ENCODE data around the gene CASP10.

Gene CASP10

DNA sequence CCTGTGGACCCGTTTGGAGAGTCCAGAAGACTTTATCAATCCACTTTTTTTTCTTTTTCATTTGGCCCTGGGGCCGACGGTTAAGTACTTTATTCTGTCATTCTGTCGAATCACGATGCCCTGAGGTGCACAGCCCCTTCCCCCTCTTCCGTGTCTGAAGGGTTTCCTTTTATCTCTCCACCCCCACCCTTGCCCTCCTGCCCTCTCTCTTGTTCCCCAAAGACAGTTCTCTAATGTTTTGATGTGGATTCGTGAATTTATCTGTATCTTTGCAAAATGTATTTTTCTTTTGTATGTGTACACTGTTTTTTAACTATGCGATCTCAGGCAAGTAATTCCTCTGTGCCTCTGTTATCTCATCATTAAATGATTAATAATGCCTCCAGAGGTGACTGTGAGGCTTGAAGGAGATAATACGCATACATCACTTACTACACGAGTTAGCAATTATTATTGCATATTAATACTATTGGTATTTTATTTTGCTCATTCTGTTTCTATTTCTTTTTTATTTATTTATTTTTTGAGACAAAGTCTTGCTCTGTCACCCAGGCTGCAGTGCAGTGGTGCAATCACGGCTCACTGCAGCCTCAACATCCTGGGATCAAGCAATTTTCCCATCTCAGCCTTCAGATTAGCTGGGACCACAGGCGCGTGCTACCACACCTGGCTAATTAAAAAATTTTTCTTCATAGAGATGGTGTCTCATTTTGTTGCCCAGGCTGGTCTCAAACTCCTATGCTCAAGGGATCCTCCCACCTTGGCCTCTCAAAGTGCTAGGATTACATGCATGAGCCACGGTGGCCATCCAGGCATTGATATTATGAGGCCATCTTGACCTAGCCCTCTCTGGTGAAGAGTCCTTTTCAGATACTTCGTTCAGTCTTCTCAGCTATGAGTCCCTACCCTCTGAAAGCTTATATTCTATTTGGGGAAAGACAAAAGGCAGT is 76.0 kb downstream of the CASP10 start:
- peak; percentile 23 for DNase-seq (ENCODE audit: low spot score)

DNA sequence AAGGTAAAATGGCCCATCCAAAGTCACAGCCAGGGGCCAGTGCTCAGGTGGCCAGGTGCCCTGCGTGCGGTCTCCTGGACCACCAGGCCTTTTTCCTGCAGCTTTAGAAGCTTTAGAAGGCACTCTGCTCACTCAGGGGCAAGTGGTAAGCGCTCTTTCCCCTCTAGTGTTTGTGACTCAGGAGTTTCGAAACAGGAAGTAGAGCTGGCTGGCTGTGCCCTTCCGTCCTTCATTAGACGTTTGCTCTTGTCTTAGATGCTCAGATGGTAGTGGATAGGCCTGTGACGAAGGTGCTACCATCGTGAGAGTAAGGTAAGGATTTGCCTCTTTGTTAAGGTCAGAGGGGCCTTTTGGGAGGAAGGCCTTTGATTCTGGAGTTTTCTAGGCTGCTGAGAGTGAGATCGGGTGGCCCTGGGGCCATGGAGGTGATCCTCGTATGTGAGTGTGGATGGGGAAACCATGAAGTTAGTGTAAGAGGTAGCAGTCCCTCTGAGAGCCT is 77.4 kb downstream of the CASP10 start, which contains the start of gene CASP8:
Gene CASP8, plus strand, starts transcription at position 235 of the 499 bp plus-strand sequence. CDS start 5,951 bp downstream, outside the sequence.
- DNase-seq (ENCODE audit: low spot score), result peak; percentile 58

- DNase-seq (ENCODE audit: low spot score), result no peak
Observed at GRCh38 chr2:201261471-201261870, 78.5 kb downstream of the CASP10 start.

DNA sequence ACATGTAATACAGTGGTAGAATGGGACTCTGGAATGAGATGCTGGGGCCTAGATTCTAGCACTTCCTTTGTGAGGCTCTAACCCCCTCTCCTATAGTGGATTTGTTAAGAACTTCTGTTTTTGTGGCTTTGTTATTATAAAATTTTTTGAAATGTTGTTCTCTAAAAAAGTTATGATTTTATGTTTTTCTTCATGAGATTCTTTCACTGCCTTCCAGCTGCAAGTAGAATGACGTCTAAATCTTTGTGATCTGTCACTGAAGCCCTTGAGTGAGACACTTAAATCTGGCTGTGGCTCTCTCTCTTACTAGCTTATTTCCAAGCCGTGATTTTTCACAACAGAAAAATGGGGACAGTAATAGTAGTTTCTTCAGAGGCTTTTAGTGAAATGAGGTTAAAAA is 79.0 kb downstream of the CASP10 start:
- DNase-seq (ENCODE audit: low spot score), result no peak

GRCh38 chr2:201262718-201263117 is 79.8 kb downstream of the CASP10 start:
- DNase-seq (ENCODE audit: low spot score), result peak; percentile 9

GRCh38 chr2:201263779-201264178 is 80.8 kb downstream of the CASP10 start:
- no peak for DNase-seq (ENCODE audit: low spot score)

GRCh38 chr2:201264472-201265173 is 81.7 kb downstream of the CASP10 start:
- DNase-seq (ENCODE audit: low spot score), result no peak

DNA sequence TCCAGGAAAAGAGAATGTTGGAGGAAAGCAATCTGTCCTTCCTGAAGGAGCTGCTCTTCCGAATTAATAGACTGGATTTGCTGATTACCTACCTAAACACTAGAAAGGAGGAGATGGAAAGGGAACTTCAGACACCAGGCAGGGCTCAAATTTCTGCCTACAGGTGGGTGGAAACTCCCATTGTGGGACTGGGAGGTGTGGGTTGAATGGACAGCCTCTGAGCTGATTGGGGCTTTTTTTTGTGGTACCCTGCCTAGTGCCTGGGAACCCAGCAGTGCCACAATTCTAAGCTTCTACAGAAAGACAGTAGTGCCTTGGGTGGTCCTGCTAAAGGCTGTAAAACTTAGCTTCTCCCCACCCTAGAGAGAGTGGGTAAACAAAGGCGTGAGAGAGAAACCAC is 83.7 kb downstream of the CASP10 start:
- no peak for DNase-seq (ENCODE audit: low spot score)

DNA sequence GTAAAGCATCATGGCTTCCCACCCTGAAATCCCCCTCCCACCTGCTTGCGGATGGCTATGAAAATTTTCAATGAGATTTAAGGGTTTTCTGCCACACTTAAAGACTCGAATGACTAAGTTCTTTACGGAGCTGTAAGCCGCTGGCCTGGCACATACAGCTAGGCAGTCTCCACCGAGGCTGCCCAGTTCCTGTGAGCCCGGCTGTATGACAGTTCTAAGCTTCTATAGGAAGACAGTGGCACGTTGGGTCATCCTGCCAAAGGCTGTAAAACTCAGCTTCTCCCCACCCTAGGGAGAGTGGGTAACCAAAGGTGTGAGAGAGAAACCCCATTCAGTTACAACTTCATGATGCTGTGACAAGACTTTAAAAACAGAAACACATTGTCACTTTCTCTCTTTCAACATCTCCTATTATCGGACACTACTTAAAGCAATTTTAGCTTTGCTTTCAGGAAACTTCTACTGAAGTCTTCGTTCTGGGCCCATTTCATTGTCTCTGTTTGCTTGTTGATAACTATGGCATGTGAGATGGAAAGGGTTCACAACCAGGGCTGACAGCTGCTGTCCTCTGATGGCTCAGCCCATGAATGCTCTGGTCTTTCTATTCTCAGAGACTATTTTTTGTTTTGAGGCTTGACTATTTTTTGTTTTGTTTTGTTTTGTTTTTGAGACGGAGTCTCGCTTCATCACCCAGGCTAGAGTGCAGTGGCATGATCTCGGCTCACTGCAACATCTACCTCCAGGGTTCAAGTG is 84.5 kb downstream of the CASP10 start:
- DNase-seq (ENCODE audit: low spot score), result no peak

DNA sequence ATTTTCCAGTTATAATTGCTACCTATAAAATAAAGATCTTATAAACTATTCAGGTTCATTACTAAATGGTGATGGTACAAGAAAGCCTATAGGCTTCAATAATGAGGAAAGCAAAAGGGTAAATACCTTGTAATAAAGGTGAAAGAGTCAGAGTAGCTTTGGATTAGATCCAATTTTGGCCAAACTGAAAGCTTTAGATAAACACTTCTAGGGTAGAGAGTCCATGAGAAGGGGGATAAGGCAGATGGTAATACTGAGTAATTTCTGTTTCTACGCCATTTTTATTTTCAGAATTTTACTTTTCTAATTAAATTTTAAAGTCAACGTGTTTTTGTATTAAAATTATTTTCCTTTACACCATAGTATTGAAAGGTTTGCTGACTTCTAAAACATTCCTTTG is 86.8 kb downstream of the CASP10 start:
- DNase-seq (ENCODE audit: low spot score), result no peak

- no peak for DNase-seq (ENCODE audit: low spot score)
Observed at GRCh38 chr2:201270293-201271001, 87.5 kb downstream of the CASP10 start.

DNA sequence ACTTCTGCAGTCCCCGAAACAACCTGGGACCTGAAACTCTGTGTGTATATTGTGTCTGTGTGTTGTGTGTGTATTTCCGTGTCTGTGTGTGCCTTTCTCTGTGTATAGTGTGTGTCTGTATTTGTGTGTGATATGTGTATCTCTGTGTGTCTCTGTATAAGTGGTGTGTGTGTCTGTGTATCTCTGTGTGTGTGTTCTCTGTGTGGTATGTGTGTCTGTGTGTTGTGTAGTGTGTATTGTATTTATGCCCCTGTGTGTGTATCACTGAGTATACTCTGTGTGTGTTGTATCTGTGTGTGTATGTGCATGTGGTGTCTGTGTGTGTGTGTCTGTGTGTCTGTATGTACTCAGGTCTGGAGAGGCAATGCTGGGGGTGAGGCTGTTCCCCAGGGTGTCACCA is 89.0 kb downstream of the CASP10 start:
- DNase-seq (ENCODE audit: low spot score), result no peak

DNA sequence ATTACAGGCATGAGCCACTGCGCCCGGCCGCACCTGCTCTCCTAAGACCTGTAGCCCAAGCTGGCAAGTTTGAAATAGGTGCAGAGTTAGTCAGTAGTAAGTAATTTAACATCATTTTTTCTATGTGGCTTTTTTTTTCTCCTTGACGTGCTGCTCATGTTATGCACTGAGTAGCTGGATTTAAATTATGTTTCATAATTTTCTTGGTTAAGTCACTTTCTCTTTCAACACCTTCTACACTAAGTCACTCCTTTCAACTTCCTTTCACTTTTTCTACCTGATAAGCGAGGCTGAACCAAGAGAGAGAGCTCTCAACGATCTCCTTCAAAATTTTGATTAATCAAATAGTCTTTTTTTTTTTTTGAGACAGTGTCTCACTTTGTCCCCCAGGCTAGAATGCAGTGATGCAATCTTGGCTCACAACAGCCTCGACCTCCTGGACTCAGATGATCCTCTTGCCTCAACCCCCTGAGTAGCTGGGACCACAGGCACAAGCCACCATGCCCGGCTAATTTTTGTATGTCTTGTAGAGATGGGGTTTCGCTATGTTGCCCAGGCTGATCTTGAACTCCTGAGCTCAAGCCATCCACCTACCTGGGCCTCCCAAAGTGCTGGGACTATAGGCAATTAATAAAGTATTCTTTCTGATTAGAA is 90.5 kb downstream of the CASP10 start:
- DNase-seq (ENCODE audit: low spot score), result no peak

DNA sequence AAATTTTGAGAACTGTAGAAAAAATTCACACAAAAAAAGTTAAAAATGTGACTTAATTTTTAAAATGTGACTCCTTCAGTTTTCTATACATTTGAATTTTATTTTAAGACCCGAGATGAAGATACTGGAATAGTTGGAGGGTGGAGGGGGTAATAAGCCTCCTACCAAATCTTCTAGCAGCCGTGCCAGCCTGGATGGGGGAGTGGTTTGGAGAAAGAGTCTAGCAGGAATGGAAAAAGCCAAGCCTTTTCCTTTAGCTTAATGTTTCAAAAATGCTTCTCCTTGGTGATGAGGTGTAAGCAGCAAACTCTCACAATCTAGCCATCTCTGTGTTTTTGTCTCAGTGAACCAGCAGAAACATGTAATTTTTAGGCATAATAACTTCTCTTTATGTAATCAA is 92.1 kb downstream of the CASP10 start:
- DNase-seq (ENCODE audit: low spot score), result no peak

- DNase-seq (ENCODE audit: low spot score), result no peak
Observed at GRCh38 chr2:201275990-201276389, 93.0 kb downstream of the CASP10 start.

DNA sequence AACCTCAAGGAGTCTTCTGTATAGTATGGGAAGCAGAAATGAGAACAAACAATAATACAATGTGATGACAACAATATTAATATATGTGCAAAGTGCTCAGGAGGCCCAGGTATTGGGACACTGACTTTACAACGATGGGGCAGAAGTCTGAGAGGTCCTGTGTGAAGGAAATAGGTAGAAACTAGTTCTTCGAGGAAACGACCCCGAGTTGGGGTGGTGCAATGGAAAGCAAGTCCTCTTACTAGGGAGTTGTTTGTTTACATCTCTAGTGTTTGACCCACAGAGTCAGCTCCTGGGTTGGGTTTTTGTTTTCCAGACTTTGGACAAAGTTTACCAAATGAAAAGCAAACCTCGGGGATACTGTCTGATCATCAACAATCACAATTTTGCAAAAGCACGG is 93.6 kb downstream of the CASP10 start:
- DNase-seq (ENCODE audit: low spot score), result no peak
